Measurements from ENCODE around the gene OPA1. TPM values are rescaled to one million over a fixed set of nuclear protein-coding genes. Genes with fewer than 3 reads are reported as not detected.

OPA1 gene
- total and polyA plus RNA-seq, 4 donors = 13.2 to 54.5 (median 33.4) TPM

DNA sequence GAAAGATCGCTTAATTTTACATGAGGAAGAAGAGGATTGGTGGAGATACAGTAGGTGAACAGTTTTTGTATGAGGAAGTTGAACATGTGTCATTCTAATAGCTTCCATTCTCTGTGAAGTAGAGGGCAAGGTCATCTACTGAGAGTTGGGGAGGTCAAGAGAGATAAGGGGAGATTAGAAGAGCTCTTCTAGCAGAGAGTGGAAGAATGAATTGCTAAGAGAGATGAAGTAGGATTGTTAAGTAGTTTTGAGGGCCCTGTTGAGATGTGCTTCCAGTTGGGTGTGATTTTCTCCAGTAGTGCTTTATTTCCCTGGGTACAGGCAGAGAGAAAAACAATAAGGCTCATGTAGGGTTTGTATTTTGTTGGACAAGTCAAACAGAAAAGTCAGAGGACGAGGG is 5.2 kb downstream of the OPA1 start (continued):
- TF ChIP-seq, protein P1, sequence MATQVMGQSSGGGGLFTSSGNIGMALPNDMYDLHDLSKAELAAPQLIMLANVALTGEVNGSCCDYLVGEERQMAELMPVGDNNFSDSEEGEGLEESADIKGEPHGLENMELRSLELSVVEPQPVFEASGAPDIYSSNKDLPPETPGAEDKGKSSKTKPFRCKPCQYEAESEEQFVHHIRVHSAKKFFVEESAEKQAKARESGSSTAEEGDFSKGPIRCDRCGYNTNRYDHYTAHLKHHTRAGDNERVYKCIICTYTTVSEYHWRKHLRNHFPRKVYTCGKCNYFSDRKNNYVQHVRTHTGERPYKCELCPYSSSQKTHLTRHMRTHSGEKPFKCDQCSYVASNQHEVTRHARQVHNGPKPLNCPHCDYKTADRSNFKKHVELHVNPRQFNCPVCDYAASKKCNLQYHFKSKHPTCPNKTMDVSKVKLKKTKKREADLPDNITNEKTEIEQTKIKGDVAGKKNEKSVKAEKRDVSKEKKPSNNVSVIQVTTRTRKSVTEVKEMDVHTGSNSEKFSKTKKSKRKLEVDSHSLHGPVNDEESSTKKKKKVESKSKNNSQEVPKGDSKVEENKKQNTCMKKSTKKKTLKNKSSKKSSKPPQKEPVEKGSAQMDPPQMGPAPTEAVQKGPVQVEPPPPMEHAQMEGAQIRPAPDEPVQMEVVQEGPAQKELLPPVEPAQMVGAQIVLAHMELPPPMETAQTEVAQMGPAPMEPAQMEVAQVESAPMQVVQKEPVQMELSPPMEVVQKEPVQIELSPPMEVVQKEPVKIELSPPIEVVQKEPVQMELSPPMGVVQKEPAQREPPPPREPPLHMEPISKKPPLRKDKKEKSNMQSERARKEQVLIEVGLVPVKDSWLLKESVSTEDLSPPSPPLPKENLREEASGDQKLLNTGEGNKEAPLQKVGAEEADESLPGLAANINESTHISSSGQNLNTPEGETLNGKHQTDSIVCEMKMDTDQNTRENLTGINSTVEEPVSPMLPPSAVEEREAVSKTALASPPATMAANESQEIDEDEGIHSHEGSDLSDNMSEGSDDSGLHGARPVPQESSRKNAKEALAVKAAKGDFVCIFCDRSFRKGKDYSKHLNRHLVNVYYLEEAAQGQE (IDR thresholded peaks at IDR 0.05) = no peak
- TF ChIP-seq, protein P2, sequence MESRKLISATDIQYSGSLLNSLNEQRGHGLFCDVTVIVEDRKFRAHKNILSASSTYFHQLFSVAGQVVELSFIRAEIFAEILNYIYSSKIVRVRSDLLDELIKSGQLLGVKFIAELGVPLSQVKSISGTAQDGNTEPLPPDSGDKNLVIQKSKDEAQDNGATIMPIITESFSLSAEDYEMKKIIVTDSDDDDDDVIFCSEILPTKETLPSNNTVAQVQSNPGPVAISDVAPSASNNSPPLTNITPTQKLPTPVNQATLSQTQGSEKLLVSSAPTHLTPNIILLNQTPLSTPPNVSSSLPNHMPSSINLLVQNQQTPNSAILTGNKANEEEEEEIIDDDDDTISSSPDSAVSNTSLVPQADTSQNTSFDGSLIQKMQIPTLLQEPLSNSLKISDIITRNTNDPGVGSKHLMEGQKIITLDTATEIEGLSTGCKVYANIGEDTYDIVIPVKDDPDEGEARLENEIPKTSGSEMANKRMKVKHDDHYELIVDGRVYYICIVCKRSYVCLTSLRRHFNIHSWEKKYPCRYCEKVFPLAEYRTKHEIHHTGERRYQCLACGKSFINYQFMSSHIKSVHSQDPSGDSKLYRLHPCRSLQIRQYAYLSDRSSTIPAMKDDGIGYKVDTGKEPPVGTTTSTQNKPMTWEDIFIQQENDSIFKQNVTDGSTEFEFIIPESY (IDR thresholded peaks at IDR 0.05) = no peak
- no peak for TF ChIP-seq RAD21 (IDR thresholded peaks at IDR 0.05)
- no peak for TF ChIP-seq YY1 (IDR thresholded peaks at IDR 0.05)

DNA sequence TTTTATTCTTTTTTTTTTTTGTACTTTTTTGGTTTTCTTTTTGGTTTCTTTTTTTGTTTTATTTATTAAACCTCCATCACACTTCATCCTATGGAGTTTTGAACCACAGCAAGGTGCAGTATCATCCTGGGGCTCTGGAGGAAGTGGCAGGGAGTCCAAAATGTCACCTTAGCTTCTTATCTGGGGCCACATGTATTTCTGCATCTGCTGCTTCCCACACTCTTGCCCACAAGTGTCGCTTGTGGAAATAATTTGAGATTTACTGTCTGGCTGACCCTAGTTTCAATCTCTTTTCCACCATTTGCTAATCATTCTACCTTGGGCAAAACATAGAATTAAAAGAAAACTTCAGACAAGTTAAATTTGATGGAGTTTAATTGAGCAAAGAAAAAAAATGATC is 6.4 kb downstream of the OPA1 start:
- Histone ChIP-seq H3K27ac (ENCODE audit: low read depth in 1 of 2, low read length in 2 of 2) (no peak overlapping the region), H3K9me3 (ENCODE audit: control insufficient read depth in 4 of 4, low read length in 3 of 4) (no peaks in the 10 kb centered on the region), H3K9ac (ENCODE audit: low read depth in 1 of 2, low read length in 2 of 2) (no peak overlapping the region), H3K4me1 (ENCODE audit: control insufficient read depth in 4 of 4, insufficient read depth in 4 of 4, low read length in 3 of 4) (peaks cover 0 to 10% (median 6%) of the 10 kb centered on the region in 4 donors), H3K27me3 (ENCODE audit: control insufficient read depth in 4 of 4, insufficient read depth in 4 of 4, low read length in 3 of 4) (no peaks in the 10 kb centered on the region), H3K4me3 (ENCODE audit: low read depth in 1 of 3, low read length in 3 of 3) (no peak overlapping the region), H3K36me3 (ENCODE audit: control insufficient read depth in 4 of 4, insufficient read depth in 3 of 4, low read depth in 1 of 4, low read length in 3 of 4) (peaks cover 0 to 1% (median 0%) of the 10 kb centered on the region in 4 donors)
- DNase-seq (ENCODE audit: low spot score) = no peak
- 88% methylated on average over 1 of the region's 1 CpG for WGBS
- no peak for TF ChIP-seq FOXA1 (IDR thresholded peaks at IDR 0.05)
- no peak for TF ChIP-seq RXRA (IDR thresholded peaks at IDR 0.05)
- TF ChIP-seq, protein P1 (IDR thresholded peaks at IDR 0.05) = no peak
- TF ChIP-seq TAF1 (conservative IDR thresholded peaks at IDR 0.05) = no peak
- no peak for TF ChIP-seq SP1 (IDR thresholded peaks at IDR 0.05)
- TF ChIP-seq, protein P2 (IDR thresholded peaks at IDR 0.05) = no peak
- no peak for TF ChIP-seq GABPA (IDR thresholded peaks at IDR 0.05 in 1 of 2, conservative IDR thresholded peaks at IDR 0.05 in 1 of 2)
- no peak for TF ChIP-seq HNF4G (IDR thresholded peaks at IDR 0.05)
- no peak for TF ChIP-seq EGR1 (IDR thresholded peaks at IDR 0.05; ENCODE audit: low read depth in 2 of 2)
- no peak for TF ChIP-seq YY1 (IDR thresholded peaks at IDR 0.05)
- TF ChIP-seq FOXA2 (IDR thresholded peaks at IDR 0.05) = no peak
- TF ChIP-seq, protein P3, sequence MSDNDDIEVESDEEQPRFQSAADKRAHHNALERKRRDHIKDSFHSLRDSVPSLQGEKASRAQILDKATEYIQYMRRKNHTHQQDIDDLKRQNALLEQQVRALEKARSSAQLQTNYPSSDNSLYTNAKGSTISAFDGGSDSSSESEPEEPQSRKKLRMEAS (IDR thresholded peaks at IDR 0.05) = no peak
- TF ChIP-seq JUND (IDR thresholded peaks at IDR 0.05) = no peak
- TF ChIP-seq RAD21 (IDR thresholded peaks at IDR 0.05) = no peak
- TF ChIP-seq HNF4A (conservative IDR thresholded peaks at IDR 0.05) = no peak
- TF ChIP-seq NR2F2 (IDR thresholded peaks at IDR 0.05) = no peak
- TF ChIP-seq, protein P4, sequence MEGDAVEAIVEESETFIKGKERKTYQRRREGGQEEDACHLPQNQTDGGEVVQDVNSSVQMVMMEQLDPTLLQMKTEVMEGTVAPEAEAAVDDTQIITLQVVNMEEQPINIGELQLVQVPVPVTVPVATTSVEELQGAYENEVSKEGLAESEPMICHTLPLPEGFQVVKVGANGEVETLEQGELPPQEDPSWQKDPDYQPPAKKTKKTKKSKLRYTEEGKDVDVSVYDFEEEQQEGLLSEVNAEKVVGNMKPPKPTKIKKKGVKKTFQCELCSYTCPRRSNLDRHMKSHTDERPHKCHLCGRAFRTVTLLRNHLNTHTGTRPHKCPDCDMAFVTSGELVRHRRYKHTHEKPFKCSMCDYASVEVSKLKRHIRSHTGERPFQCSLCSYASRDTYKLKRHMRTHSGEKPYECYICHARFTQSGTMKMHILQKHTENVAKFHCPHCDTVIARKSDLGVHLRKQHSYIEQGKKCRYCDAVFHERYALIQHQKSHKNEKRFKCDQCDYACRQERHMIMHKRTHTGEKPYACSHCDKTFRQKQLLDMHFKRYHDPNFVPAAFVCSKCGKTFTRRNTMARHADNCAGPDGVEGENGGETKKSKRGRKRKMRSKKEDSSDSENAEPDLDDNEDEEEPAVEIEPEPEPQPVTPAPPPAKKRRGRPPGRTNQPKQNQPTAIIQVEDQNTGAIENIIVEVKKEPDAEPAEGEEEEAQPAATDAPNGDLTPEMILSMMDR (IDR thresholded peaks at IDR 0.05; ENCODE audit: low read depth, low read length, missing input control) = no peak
- TF ChIP-seq, protein P5, sequence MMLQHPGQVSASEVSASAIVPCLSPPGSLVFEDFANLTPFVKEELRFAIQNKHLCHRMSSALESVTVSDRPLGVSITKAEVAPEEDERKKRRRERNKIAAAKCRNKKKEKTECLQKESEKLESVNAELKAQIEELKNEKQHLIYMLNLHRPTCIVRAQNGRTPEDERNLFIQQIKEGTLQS (IDR thresholded peaks at IDR 0.05) = no peak
